Neuronal stem cell (in vitro differentiated cells): Measurements from ENCODE around the gene SERTM1.

Experiments
- DNase-seq: peaks from one replicate; pipeline ENCODE4 v3.0.0-alpha.2; 2013; ENCODE audit warnings: low spot score
- H2AFZ ChIP-seq: one replicate; pipeline ENCODE4 v1.6.1; 2013; ENCODE audit warnings: mild to moderate bottlenecking, low read length, inconsistent platforms
- H2AK5ac ChIP-seq: 2 replicates; pipeline ENCODE4 v1.6.1; 2013; ENCODE audit warnings: low read depth, mild to moderate bottlenecking, inconsistent platforms, low read length, moderate library complexity, mixed read lengths
- H2BK120ac ChIP-seq: 2 replicates; pipeline ENCODE4 v1.6.1; 2013; ENCODE audit warnings: low read depth, mild to moderate bottlenecking, inconsistent platforms, low read length, moderate library complexity, mixed read lengths
- H2BK12ac ChIP-seq: one replicate; pipeline ENCODE4 v1.6.1; 2013; ENCODE audit warnings: low read length, inconsistent platforms
- H2BK15ac ChIP-seq: 2 replicates; pipeline ENCODE4 v1.6.1; 2013; ENCODE audit warnings: mild to moderate bottlenecking, low read length, inconsistent platforms, mixed read lengths
- H2BK5ac ChIP-seq: one replicate; pipeline ENCODE4 v1.6.1; 2013; ENCODE audit warnings: inconsistent platforms, mild to moderate bottlenecking, low read length, moderate library complexity
- H3K14ac ChIP-seq: one replicate; pipeline ENCODE4 v1.6.1; 2013; ENCODE audit warnings: low read length, inconsistent platforms
- H3K18ac ChIP-seq: 2 replicates; pipeline ENCODE4 v1.6.1; 2013; ENCODE audit warnings: low read length, inconsistent platforms
- H3K23ac ChIP-seq: 2 replicates; pipeline ENCODE4 v1.6.1; 2013; ENCODE audit warnings: low read depth, mild to moderate bottlenecking, mixed read lengths, low read length, inconsistent platforms; ENCODE audit not compliant: poor library complexity
- H3K27ac ChIP-seq: replicated peaks from 3 replicates; pipeline ENCODE4 v1.5.1; 2013; ENCODE audit warnings: low read length, inconsistent platforms
- H3K27me3 ChIP-seq, 3 experiments: 2 replicates each; pipeline ENCODE4 v1.6.1; 2013; ENCODE audit warnings: low read length in 3 of 3, mild to moderate bottlenecking in 2 of 3, inconsistent platforms in 1 of 3, low read depth in 1 of 3, mixed read lengths in 1 of 3, moderate library complexity in 1 of 3; ENCODE audit not compliant: control insufficient read depth in 3 of 3, insufficient read depth in 3 of 3
- H3K36me3 ChIP-seq, 2 donors: replicated peaks in 1 of 2; 2 replicates each; pipeline ENCODE4 v1.6.1; 2013; ENCODE audit warnings: low read length in 2 of 2; ENCODE audit not compliant: control insufficient read depth in 2 of 2, insufficient read depth in 2 of 2
- H3K4ac ChIP-seq: 2 replicates; pipeline ENCODE4 v1.6.1; 2013; ENCODE audit warnings: inconsistent platforms, mild to moderate bottlenecking, low read length, moderate library complexity
- H3K4me1 ChIP-seq, 2 donors: 1 replicate in 1 of 2; 2 replicates in 1 of 2; pipeline ENCODE4 v1.6.1; 2013; ENCODE audit warnings: low read length in 2 of 2, low read depth in 1 of 2; ENCODE audit not compliant: control insufficient read depth in 2 of 2, insufficient read depth in 1 of 2
- H3K4me2 ChIP-seq: one replicate; pipeline ENCODE4 v1.6.1; 2013; ENCODE audit warnings: mild to moderate bottlenecking, low read length, inconsistent platforms; ENCODE audit not compliant: insufficient read depth, poor library complexity, severe bottlenecking
- H3K4me3 ChIP-seq, 2 donors: 2 replicates each; pipeline ENCODE4 v1.5.1; 2013; ENCODE audit warnings: low read length in 2 of 2, mild to moderate bottlenecking in 2 of 2, inconsistent platforms in 1 of 2, moderate library complexity in 1 of 2
- H3K79me1 ChIP-seq: one replicate; pipeline ENCODE4 v1.6.1; 2013; ENCODE audit warnings: low read depth, mild to moderate bottlenecking, inconsistent platforms, low read length, moderate library complexity
- H3K9ac ChIP-seq: one replicate; pipeline ENCODE4 v1.6.1; 2013; ENCODE audit warnings: mild to moderate bottlenecking, low read depth, low read length, inconsistent platforms; ENCODE audit not compliant: poor library complexity
- H3K9me3 ChIP-seq, 2 donors: replicated peaks in 1 of 2; 2 replicates each; pipeline versions ENCODE3 to v1.6.1; 2013; ENCODE audit warnings: low read length in 2 of 2, mild to moderate bottlenecking in 2 of 2, inconsistent platforms in 1 of 2, low read depth in 1 of 2, mixed read lengths in 1 of 2, moderate library complexity in 1 of 2; ENCODE audit not compliant: control insufficient read depth in 2 of 2, insufficient read depth in 1 of 2
- H4K8ac ChIP-seq: one replicate; pipeline ENCODE4 v1.6.1; 2013; ENCODE audit warnings: low read depth, mild to moderate bottlenecking, inconsistent platforms, low read length, moderate library complexity
- H4K91ac ChIP-seq: one replicate; pipeline ENCODE4 v1.6.1; 2013; ENCODE audit warnings: low read length, low read depth, mild to moderate bottlenecking, inconsistent platforms; ENCODE audit not compliant: poor library complexity
- WGBS, 2 donors: extraction: QIAGEN DNeasy Blood & Tissue Kit; methylation state at CpG; one replicate each; pipeline ENCODE4 v1.1.7; 2013; ENCODE audit warnings: missing lambda C conversion rate in 2 of 2, mixed read lengths in 1 of 2; ENCODE audit not compliant: insufficient read length in 2 of 2, insufficient replicate concordance in 1 of 2; ENCODE audit errors: extremely low coverage in 2 of 2; 5-methylcytosine and 5-hydroxymethylcytosine counted together

The SERTM1 gene

GRCh38 chr13:36710396-36710795 is 36.6 kb downstream of the SERTM1 start:
- peaks cover 0 to 3% (median 0%) of the 10 kb centered on the region in 3 experiments for H3K27me3 ChIP-seq
- no peak overlapping the region for H3K4me2 ChIP-seq
- H3K23ac ChIP-seq, result no peak overlapping the region
- H2BK120ac ChIP-seq, result no peak overlapping the region
- DNase-seq, result no peak
- H3K14ac ChIP-seq, result no peak overlapping the region
- H3K4me3 ChIP-seq, result no peak overlapping the region
- no CpG with 5 or more reads among the region's 4 CpGs for WGBS, 2 donors
- no peak overlapping the region for H3K9ac ChIP-seq
- H4K91ac ChIP-seq, result no peak overlapping the region
- H2BK15ac ChIP-seq, result no peak overlapping the region
- H3K79me1 ChIP-seq, result no peaks in the 10 kb centered on the region
- no peak overlapping the region for H3K27ac ChIP-seq
- H2AK5ac ChIP-seq, result no peak overlapping the region
- no peaks in the 10 kb centered on the region for H3K9me3 ChIP-seq
- H3K18ac ChIP-seq, result no peak overlapping the region
- no peak overlapping the region for H2AFZ ChIP-seq
- H4K8ac ChIP-seq, result no peak overlapping the region
- no peak overlapping the region for H2BK5ac ChIP-seq
- H3K4ac ChIP-seq, result no peak overlapping the region
- no peak overlapping the region for H2BK12ac ChIP-seq
- peaks cover 3% of the 10 kb centered on the region in 2 donors for H3K4me1 ChIP-seq
- H3K36me3 ChIP-seq, result no peaks in the 10 kb centered on the region

- H2AK5ac ChIP-seq, result no peak overlapping the region
- no peak overlapping the region for H3K18ac ChIP-seq
- H3K14ac ChIP-seq, result no peak overlapping the region
- peaks cover 2% of the 10 kb centered on the region for H3K79me1 ChIP-seq
- H3K36me3 ChIP-seq, result no peaks in the 10 kb centered on the region
- H2BK5ac ChIP-seq, result no peak overlapping the region
- H2BK120ac ChIP-seq, result no peak overlapping the region
- H2BK12ac ChIP-seq, result no peak overlapping the region
- no peaks in the 10 kb centered on the region for H3K9me3 ChIP-seq
- WGBS, 2 donors, result no CpG with 5 or more reads among the region's 3 CpGs
- no peak for DNase-seq
- no peaks in the 10 kb centered on the region for H3K27me3 ChIP-seq
- H2BK15ac ChIP-seq, result no peak overlapping the region
- no peak overlapping the region for H3K4ac ChIP-seq
- H3K9ac ChIP-seq, result no peak overlapping the region
- no peak overlapping the region for H2AFZ ChIP-seq
- H3K4me1 ChIP-seq, result peaks cover 3% of the 10 kb centered on the region in 2 donors
- no peak overlapping the region for H3K27ac ChIP-seq
- no peak overlapping the region for H3K4me3 ChIP-seq
- H4K91ac ChIP-seq, result no peak overlapping the region
- H4K8ac ChIP-seq, result no peak overlapping the region
- H3K4me2 ChIP-seq, result no peak overlapping the region
- no peak overlapping the region for H3K23ac ChIP-seq
Observed at GRCh38 chr13:36712290-36712689, 38.5 kb downstream of the SERTM1 start.

GRCh38 chr13:36712770-36713169 is 39.0 kb downstream of the SERTM1 start:
- H3K23ac ChIP-seq, result no peak overlapping the region
- H3K4me3 ChIP-seq, result no peak overlapping the region
- H4K91ac ChIP-seq, result no peak overlapping the region
- no peak overlapping the region for H3K18ac ChIP-seq
- no peaks in the 10 kb centered on the region for H3K36me3 ChIP-seq
- no peaks in the 10 kb centered on the region for H3K9me3 ChIP-seq
- no peak overlapping the region for H3K9ac ChIP-seq
- H2BK12ac ChIP-seq, result no peak overlapping the region
- no CpG with 5 or more reads among the region's 5 CpGs for WGBS, 2 donors
- no peaks in the 10 kb centered on the region for H3K27me3 ChIP-seq
- no peak overlapping the region for H2BK15ac ChIP-seq
- no peak overlapping the region for H3K4ac ChIP-seq
- H2AK5ac ChIP-seq, result no peak overlapping the region
- H2BK5ac ChIP-seq, result no peak overlapping the region
- no peak overlapping the region for H4K8ac ChIP-seq
- H3K4me1 ChIP-seq, result peaks cover 3% of the 10 kb centered on the region in 2 donors
- H3K14ac ChIP-seq, result no peak overlapping the region
- H2AFZ ChIP-seq, result peak overlapping the region; percentile 52
- no peak overlapping the region for H3K4me2 ChIP-seq
- no peak overlapping the region for H2BK120ac ChIP-seq
- no peak for DNase-seq
- H3K27ac ChIP-seq, result no peak overlapping the region
- H3K79me1 ChIP-seq, result peaks cover 2% of the 10 kb centered on the region

- Histone ChIP-seq H3K36me3 (no peaks in the 10 kb centered on the region), H3K4me2 (no peak overlapping the region), H2BK12ac (no peak overlapping the region), H3K4ac (no peak overlapping the region), H3K18ac (no peak overlapping the region), H2BK15ac (no peak overlapping the region), H3K4me3 (no peak overlapping the region), H3K14ac (no peak overlapping the region), H2BK120ac (no peak overlapping the region), H2AFZ (no peak overlapping the region), H2BK5ac (no peak overlapping the region), H3K23ac (no peak overlapping the region), H4K91ac (no peak overlapping the region), H3K4me1 (peaks cover 3% of the 10 kb centered on the region in 2 donors), H3K9me3 (no peaks in the 10 kb centered on the region), H4K8ac (no peak overlapping the region), H3K27ac (no peak overlapping the region), H3K27me3 (no peaks in the 10 kb centered on the region), H3K79me1 (peaks cover 2% of the 10 kb centered on the region), H3K9ac (no peak overlapping the region), H2AK5ac (no peak overlapping the region)
- no peak for DNase-seq
- no CpG with 5 or more reads among the region's 2 CpGs for WGBS, 2 donors
Observed at GRCh38 chr13:36713887-36714286, 40.1 kb downstream of the SERTM1 start.
